MCF 10A (cell line): ENCODE data around the gene SULT4A1. TPM values are rescaled to one million over a fixed set of nuclear protein-coding genes. Genes with fewer than 3 reads are reported as not detected.

Experiments used
- BruUV-seq: library from RNA; stranded (reverse); fragments of 400-500 nt; replicated peaks from 2 replicates; lab custom pipeline; 2021; lab: Mats Ljungman, UMichigan
- CTCF ChIA-PET: fragments of 300-600 bp; sonication (Branson Sonifier 250); formaldehyde crosslinking; extraction: SDS; loops from one replicate; lab custom pipeline; 2021; ENCODE audit warnings: antibody characterized with exemption, inconsistent platforms; lab: Yijun Ruan, JAX
- POLR2A ChIA-PET: fragments of 300-600, 350-650 bp; sonication (Branson Sonifier 250); formaldehyde crosslinking; extraction: SDS; loops from one replicate; lab custom pipeline; 2020; ENCODE audit warnings: antibody characterized with exemption, inconsistent platforms; lab: Yijun Ruan, JAX
- DNase-seq: peaks from one replicate; pipeline ENCODE4 v3.0.0-alpha.2; 2018; ENCODE audit not compliant: unreplicated experiment
- H3K27ac Mint-ChIP-seq: one replicate; pipeline ENCODE4 v1.8.0; 2022; ENCODE audit warnings: mild to moderate bottlenecking, low read depth, mixed read lengths; ENCODE audit not compliant: unreplicated experiment
- H3K27me3 Mint-ChIP-seq: one replicate; pipeline ENCODE4 v1.8.0; 2022; ENCODE audit warnings: mixed read lengths; ENCODE audit not compliant: insufficient read depth, unreplicated experiment
- H3K36me3 Mint-ChIP-seq: one replicate; pipeline ENCODE4 v1.8.0; 2022; ENCODE audit warnings: mild to moderate bottlenecking, moderate library complexity, mixed read lengths; ENCODE audit not compliant: insufficient read depth, unreplicated experiment
- H3K4me1 Mint-ChIP-seq: one replicate; pipeline ENCODE4 v1.8.0; 2022; ENCODE audit warnings: mixed read lengths; ENCODE audit not compliant: insufficient read depth, unreplicated experiment
- H3K4me3 Mint-ChIP-seq: one replicate; pipeline ENCODE4 v1.8.0; 2022; ENCODE audit warnings: mild to moderate bottlenecking, moderate library complexity, mixed read lengths; ENCODE audit not compliant: unreplicated experiment
- H3K9me3 Mint-ChIP-seq: one replicate; pipeline ENCODE4 v1.8.0; 2022; ENCODE audit warnings: mixed read lengths; ENCODE audit not compliant: unreplicated experiment
- intact Hi-C: fragments of 100-400 bp; cut with micrococcal nuclease; formaldehyde crosslinking; loops from 2 replicates; pipeline ENCODE4 v1.14.1; 2022
- total RNA-seq: library from RNA; stranded (reverse); gene quantifications from 2 replicates; pipeline ENCODE4 v1.2.3, GENCODE V29; 2022
- TF ChIP-seq, protein P1 (sequence below): fragments of 200-600 bp; IDR thresholded peaks from one replicate; pipeline ENCODE4 v1.8.0; 2022; ENCODE audit warnings: antibody characterized with exemption, mild to moderate bottlenecking; ENCODE audit not compliant: unreplicated experiment

Gene SULT4A1
- total RNA-seq, 1 experiment from 2014 or later: not detected

DNA sequence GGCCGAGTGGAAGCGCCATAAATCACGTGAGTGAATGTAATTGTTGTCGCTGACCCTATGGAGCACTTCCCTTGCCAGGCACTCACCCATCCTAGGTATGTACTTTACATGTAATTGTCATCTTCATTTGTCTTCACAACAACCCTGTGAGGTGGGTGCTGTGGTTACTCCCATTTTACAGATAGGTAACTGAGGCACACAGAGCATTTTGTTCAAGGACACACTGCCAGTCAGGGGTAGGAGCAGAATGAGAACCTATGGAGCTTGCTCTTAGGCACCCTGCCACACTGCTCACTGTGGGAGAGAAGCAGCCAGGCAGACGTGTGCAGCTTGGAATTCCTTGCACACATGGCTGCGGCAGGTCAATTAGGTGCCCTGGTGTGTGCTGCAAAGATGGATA lies 49.4 kb downstream of the SULT4A1 start:
- no peaks in the 10 kb centered on the region for H3K36me3 Mint-ChIP-seq
- H3K4me3 Mint-ChIP-seq: peak overlapping the region; percentile 82
- intact Hi-C loops: no loop called here
- no TSS peak for BruUV-seq
- POLR2A ChIA-PET: interaction anchor here (1.1 to 1.8 kb wide), 5 partner anchors 9 to 625 kb away, joined by 3 to 10 read pairs (median 4); partner anchors contain the start of genes PNPLA3 and SAMM50
- TF ChIP-seq, protein P1, sequence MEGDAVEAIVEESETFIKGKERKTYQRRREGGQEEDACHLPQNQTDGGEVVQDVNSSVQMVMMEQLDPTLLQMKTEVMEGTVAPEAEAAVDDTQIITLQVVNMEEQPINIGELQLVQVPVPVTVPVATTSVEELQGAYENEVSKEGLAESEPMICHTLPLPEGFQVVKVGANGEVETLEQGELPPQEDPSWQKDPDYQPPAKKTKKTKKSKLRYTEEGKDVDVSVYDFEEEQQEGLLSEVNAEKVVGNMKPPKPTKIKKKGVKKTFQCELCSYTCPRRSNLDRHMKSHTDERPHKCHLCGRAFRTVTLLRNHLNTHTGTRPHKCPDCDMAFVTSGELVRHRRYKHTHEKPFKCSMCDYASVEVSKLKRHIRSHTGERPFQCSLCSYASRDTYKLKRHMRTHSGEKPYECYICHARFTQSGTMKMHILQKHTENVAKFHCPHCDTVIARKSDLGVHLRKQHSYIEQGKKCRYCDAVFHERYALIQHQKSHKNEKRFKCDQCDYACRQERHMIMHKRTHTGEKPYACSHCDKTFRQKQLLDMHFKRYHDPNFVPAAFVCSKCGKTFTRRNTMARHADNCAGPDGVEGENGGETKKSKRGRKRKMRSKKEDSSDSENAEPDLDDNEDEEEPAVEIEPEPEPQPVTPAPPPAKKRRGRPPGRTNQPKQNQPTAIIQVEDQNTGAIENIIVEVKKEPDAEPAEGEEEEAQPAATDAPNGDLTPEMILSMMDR: no peak
- H3K27me3 Mint-ChIP-seq: no peaks in the 10 kb centered on the region
- no peak for DNase-seq
- no peaks in the 10 kb centered on the region for H3K9me3 Mint-ChIP-seq
- peaks cover 5% of the 10 kb centered on the region for H3K4me1 Mint-ChIP-seq
- peak overlapping the region; percentile 93 for H3K27ac Mint-ChIP-seq
- CTCF ChIA-PET: interaction anchor here (0.6 to 0.7 kb wide), 2 partner anchors 462 to 985 kb away, joined by 3 to 6 read pairs; no protein-coding TSS in a partner anchor

DNA sequence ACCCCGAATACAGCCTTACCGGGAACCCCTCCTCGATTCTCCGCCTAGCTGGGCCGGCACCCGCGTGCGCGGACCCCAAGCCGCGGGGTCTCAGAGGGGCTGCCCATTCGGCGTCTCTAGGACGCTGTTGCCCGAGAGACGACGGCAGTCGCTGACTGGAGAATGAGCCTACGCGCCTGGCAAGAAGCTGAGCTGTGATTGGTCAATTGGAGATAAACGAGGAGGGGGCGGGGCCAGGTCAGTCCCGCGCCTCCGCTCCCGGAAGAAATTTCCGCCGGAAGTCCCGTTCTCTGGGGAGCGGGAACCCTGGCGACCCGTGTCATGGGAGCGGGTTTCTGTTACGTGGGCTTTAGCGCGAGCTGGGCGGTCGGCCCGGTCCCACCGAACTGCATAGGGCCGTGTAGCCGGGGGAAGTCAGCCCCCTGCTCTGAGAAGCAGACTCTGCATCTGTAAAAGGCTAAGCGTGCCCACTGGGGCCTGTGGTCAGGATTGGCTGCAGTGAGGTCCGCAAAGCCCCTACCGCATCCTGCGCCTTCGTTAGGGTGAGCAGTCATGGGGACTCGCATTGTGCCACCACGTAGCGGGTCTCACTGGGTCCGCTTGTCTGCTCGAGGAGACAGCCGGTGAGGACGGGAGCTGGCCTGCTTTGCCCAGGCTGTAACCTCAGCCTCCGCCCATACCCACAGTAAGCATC lies 50.0 kb downstream of the SULT4A1 start, which contains the start of gene EFCAB6:
Gene EFCAB6, minus strand, starts transcription at position 157 of the 694 bp plus-strand sequence. CDS start 29,987 bp downstream, outside the sequence.
- TF ChIP-seq, protein P1: no peak
- H3K27ac Mint-ChIP-seq: peak within 1 kb of the TSS; percentile 93
- peaks cover 5% of the 10 kb centered on the region for H3K4me1 Mint-ChIP-seq
- H3K9me3 Mint-ChIP-seq: no peaks in the 10 kb centered on the region
- ChIA-PET POLR2A (interaction anchor here (0.6 to 1.8 kb wide), 9 partner anchors 9 to 906 kb away, joined by 3 to 10 read pairs (median 3); partner anchors contain the start of genes PNPLA3 and SAMM50), CTCF (no interaction called here)
- no peaks in the 10 kb centered on the region for H3K27me3 Mint-ChIP-seq
- H3K4me3 Mint-ChIP-seq: peak within 1 kb of the TSS; percentile 82
- H3K36me3 Mint-ChIP-seq: no peaks in the 10 kb centered on the region
- BruUV-seq: TSS peak; percentile 76
- peak; percentile 90 for DNase-seq
- intact Hi-C loops: no loop called here

DNA sequence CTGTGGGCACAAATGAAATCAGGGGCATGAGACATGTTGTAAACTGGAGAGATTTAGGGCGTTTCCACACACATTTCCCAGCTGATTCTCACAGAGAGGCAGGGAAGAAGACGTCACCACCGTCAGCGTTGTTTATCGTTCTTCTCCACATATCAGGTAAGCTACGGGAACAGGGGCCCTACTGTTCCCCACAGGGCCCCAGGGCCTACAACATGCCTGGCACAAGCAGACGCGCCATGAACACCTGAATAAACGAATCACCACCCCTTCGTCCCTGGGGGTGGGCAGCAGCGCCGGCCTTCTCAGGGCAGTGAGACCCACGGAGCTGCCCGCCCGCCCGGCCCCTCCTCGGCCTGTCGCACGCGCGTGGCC lies 50.5 kb downstream of the SULT4A1 start:
- POLR2A ChIA-PET: interaction anchor here (0.6 to 1.8 kb wide), 10 partner anchors 8 to 906 kb away, joined by 3 to 10 read pairs (median 4); partner anchors contain the start of genes PNPLA3 and SAMM50
- H3K27ac Mint-ChIP-seq: peak overlapping the region; percentile 93
- H3K36me3 Mint-ChIP-seq: no peaks in the 10 kb centered on the region
- TSS peak; percentile 11 for BruUV-seq
- DNase-seq: peak; percentile 16
- no peaks in the 10 kb centered on the region for H3K9me3 Mint-ChIP-seq
- no peaks in the 10 kb centered on the region for H3K27me3 Mint-ChIP-seq
- H3K4me1 Mint-ChIP-seq: peaks cover 5% of the 10 kb centered on the region
- TF ChIP-seq, protein P1: no peak
- intact Hi-C loops: no loop called here
- CTCF ChIA-PET: interaction anchor here (1.0 kb wide), 1 partner anchor 537 kb away, joined by 4 read pairs; no protein-coding TSS in a partner anchor
- H3K4me3 Mint-ChIP-seq: peak overlapping the region; percentile 82

DNA sequence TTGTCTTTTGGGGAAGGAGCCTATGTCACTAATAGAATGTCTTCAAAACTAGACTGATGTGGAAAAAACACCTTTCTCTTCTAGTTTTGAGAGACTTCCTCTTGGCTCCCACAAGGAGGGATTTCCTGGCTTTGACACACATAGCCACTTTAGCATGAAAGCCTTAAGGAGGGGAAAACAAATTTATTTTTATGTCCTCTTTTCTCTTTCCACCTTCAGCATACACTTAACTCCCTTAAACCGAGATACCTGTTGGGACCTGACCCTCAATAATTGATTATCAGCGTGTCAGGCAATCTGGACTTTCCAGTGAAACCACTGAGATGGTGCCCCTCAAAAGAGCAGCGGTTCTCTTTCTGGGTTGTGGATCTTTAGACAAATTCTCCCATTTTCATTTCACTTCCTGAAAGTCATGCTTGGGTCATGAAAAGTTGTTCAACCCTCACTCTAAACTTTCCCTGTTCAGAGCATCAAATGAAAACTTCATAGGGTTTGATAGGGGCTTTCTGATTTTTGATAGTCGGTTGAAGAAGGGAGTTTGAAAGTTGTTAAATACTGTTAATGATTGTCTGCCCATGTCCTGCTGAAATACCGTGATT lies 59.3 kb downstream of the SULT4A1 start:
- DNase-seq: no peak
- H3K4me3 Mint-ChIP-seq: no peak overlapping the region
- intact Hi-C loops: no loop called here
- ChIA-PET POLR2A (interaction anchor here (2.5 kb wide), 1 partner anchor 9 kb away, joined by 10 read pairs; the partner anchor contains the start of gene EFCAB6), CTCF (interaction anchor here (0.8 to 1.3 kb wide), 3 partner anchors 24 to 495 kb away, joined by 3 to 6 read pairs (median 3); no protein-coding TSS in a partner anchor)
- no peaks in the 10 kb centered on the region for H3K4me1 Mint-ChIP-seq
- H3K27me3 Mint-ChIP-seq: peaks cover 64% of the 10 kb centered on the region
- TF ChIP-seq, protein P1: no peak
- H3K27ac Mint-ChIP-seq: no peak overlapping the region
- H3K9me3 Mint-ChIP-seq: peaks cover 7% of the 10 kb centered on the region
- no TSS peak for BruUV-seq
- peaks cover 6% of the 10 kb centered on the region for H3K36me3 Mint-ChIP-seq
